Mesenchymal stem cell (in vitro differentiated cells and primary cell): ENCODE results near the gene TRAF4.

Experiments
- DNase-seq: peaks from one replicate; pipeline ENCODE4 v3.0.0-alpha.2; 2013
- H2AFZ ChIP-seq: one replicate; pipeline ENCODE4 v1.6.1; 2013; ENCODE audit warnings: low read depth, mild to moderate bottlenecking, control low read depth, inconsistent platforms, low read length, moderate library complexity
- H2AK5ac ChIP-seq: 2 replicates; pipeline ENCODE4 v1.6.1; 2013; ENCODE audit warnings: low read length, moderate library complexity, mild to moderate bottlenecking, inconsistent platforms; ENCODE audit not compliant: severe bottlenecking
- H2BK120ac ChIP-seq: one replicate; pipeline ENCODE4 v1.6.1; 2013; ENCODE audit warnings: low read depth, mild to moderate bottlenecking, inconsistent platforms, low read length, moderate library complexity
- H2BK12ac ChIP-seq, 2 experiments: one replicate each; pipeline ENCODE4 v1.6.1; 2013; ENCODE audit warnings: inconsistent platforms in 2 of 2, low read length in 2 of 2, mild to moderate bottlenecking in 2 of 2, moderate library complexity in 2 of 2, control low read depth in 1 of 2
- H2BK15ac ChIP-seq: one replicate; pipeline ENCODE4 v1.6.1; 2013; ENCODE audit warnings: mild to moderate bottlenecking, low read depth, inconsistent platforms; ENCODE audit not compliant: poor library complexity, severe bottlenecking
- H2BK5ac ChIP-seq: 2 replicates; pipeline ENCODE4 v1.6.1; 2013; ENCODE audit warnings: low read depth, mild to moderate bottlenecking, low read length, control low read depth, inconsistent platforms; ENCODE audit not compliant: poor library complexity, severe bottlenecking
- H3K14ac ChIP-seq, 2 experiments: one replicate each; pipeline ENCODE4 v1.6.1; 2013; ENCODE audit warnings: inconsistent platforms in 2 of 2, low read length in 2 of 2, control low read depth in 1 of 2, mild to moderate bottlenecking in 1 of 2, moderate library complexity in 1 of 2
- H3K18ac ChIP-seq, 2 experiments: one replicate each; pipeline ENCODE4 v1.6.1; 2013; ENCODE audit warnings: inconsistent platforms in 2 of 2, low read length in 2 of 2, control low read depth in 1 of 2, low read depth in 1 of 2, mild to moderate bottlenecking in 1 of 2
- H3K23ac ChIP-seq, 2 experiments: one replicate each; pipeline ENCODE4 v1.6.1; 2013; ENCODE audit warnings: inconsistent platforms in 2 of 2, low read length in 2 of 2, mild to moderate bottlenecking in 2 of 2, moderate library complexity in 2 of 2, control low read depth in 1 of 2
- H3K27ac ChIP-seq: 2 replicates; pipeline ENCODE4 v1.5.1; 2013; ENCODE audit warnings: mild to moderate bottlenecking, moderate library complexity, low read length, control low read depth, inconsistent platforms; ENCODE audit not compliant: poor library complexity, severe bottlenecking
- H3K27me3 ChIP-seq, 2 experiments: 2 replicates each; pipeline versions ENCODE4 v1.6.1 to v1.7.0; 2013; ENCODE audit warnings: low read length in 2 of 2, mild to moderate bottlenecking in 2 of 2, moderate library complexity in 2 of 2, control low read depth in 1 of 2, inconsistent platforms in 1 of 2; ENCODE audit not compliant: control insufficient read depth in 1 of 2, insufficient read depth in 1 of 2
- H3K36me3 ChIP-seq, 2 experiments: 2 replicates each; pipeline versions ENCODE4 v1.6.1 to v1.7.0; 2013; ENCODE audit warnings: low read length in 2 of 2, control low read depth in 1 of 2, inconsistent platforms in 1 of 2, low read depth in 1 of 2, mild to moderate bottlenecking in 1 of 2; ENCODE audit not compliant: insufficient read depth in 2 of 2, control insufficient read depth in 1 of 2
- H3K4ac ChIP-seq, 2 experiments: one replicate each; pipeline ENCODE4 v1.6.1; 2013; ENCODE audit warnings: inconsistent platforms in 2 of 2, low read length in 2 of 2, mild to moderate bottlenecking in 2 of 2, moderate library complexity in 2 of 2, control low read depth in 1 of 2, low read depth in 1 of 2
- H3K4me1 ChIP-seq: 2 replicates; pipeline ENCODE4 v1.6.1; 2013; ENCODE audit warnings: low read depth, low read length, control low read depth; ENCODE audit not compliant: control insufficient read depth, insufficient read depth
- H3K4me2 ChIP-seq: 2 replicates; pipeline ENCODE4 v1.6.1; 2013; ENCODE audit warnings: low read length, mild to moderate bottlenecking, inconsistent platforms; ENCODE audit not compliant: poor library complexity, severe bottlenecking
- H3K4me3 ChIP-seq, 2 experiments: 2 replicates each; pipeline versions ENCODE4 v1.5.1 to v1.7.0; 2013; ENCODE audit warnings: low read length in 2 of 2, mild to moderate bottlenecking in 2 of 2, control low read depth in 1 of 2, low read depth in 1 of 2; ENCODE audit not compliant: insufficient read depth in 1 of 2
- H3K79me1 ChIP-seq: replicated peaks from 2 replicates; pipeline ENCODE4 v1.6.1; 2013; ENCODE audit warnings: mild to moderate bottlenecking, control low read depth, low read length, inconsistent platforms; ENCODE audit not compliant: poor library complexity, severe bottlenecking
- H3K9ac ChIP-seq: 2 replicates; pipeline ENCODE4 v1.7.0; 2013; ENCODE audit warnings: mild to moderate bottlenecking, low read length, moderate library complexity
- H3K9me3 ChIP-seq: 2 replicates; pipeline ENCODE4 v1.7.0; 2013; ENCODE audit warnings: mild to moderate bottlenecking, low read length; ENCODE audit not compliant: control insufficient read depth
- H4K8ac ChIP-seq: one replicate; pipeline ENCODE4 v1.6.1; 2013; ENCODE audit warnings: inconsistent platforms, mild to moderate bottlenecking, low read length, moderate library complexity
- H4K91ac ChIP-seq: one replicate; pipeline ENCODE4 v1.6.1; 2013; ENCODE audit warnings: mild to moderate bottlenecking, low read length, inconsistent platforms
- WGBS: methylation state at CpG from one replicate; pipeline ENCODE4 v1.1.7; 2013; ENCODE audit warnings: mixed read lengths; 5-methylcytosine and 5-hydroxymethylcytosine counted together

The TRAF4 gene

GRCh38 chr17:28759256-28759865, 15.6 kb downstream of the TRAF4 start:
- no peak overlapping the region for H3K18ac ChIP-seq
- H3K9ac ChIP-seq, result no peak overlapping the region
- H2AK5ac ChIP-seq, result no peak overlapping the region
- H2BK15ac ChIP-seq, result no peak overlapping the region
- no peaks in the 10 kb centered on the region for H3K9me3 ChIP-seq
- no peak overlapping the region for H3K27ac ChIP-seq
- H4K91ac ChIP-seq, result peak overlapping the region; percentile 22
- DNase-seq, result no peak
- H3K23ac ChIP-seq, result no peak overlapping the region
- peaks cover 26 to 61% of the 10 kb centered on the region in 2 experiments for H3K36me3 ChIP-seq
- peaks cover 20% of the 10 kb centered on the region for H3K4me1 ChIP-seq
- no peak overlapping the region for H2BK5ac ChIP-seq
- no peak overlapping the region for H3K4me2 ChIP-seq
- H3K4ac ChIP-seq, result no peak overlapping the region
- H2AFZ ChIP-seq, result no peak overlapping the region
- WGBS, result 96% methylated on average over 18 of the region's 18 CpGs
- peaks cover 30% of the 10 kb centered on the region for H3K79me1 ChIP-seq
- no peaks in the 10 kb centered on the region for H3K27me3 ChIP-seq
- no peak overlapping the region for H4K8ac ChIP-seq
- H2BK12ac ChIP-seq, result no peak overlapping the region
- H3K4me3 ChIP-seq, result no peak overlapping the region
- no peak overlapping the region for H3K14ac ChIP-seq
- H2BK120ac ChIP-seq, result no peak overlapping the region

GRCh38 chr17:28760601-28761562, 17.1 kb downstream of the TRAF4 start:
- Histone ChIP-seq H3K14ac (no peak overlapping the region), H3K27ac (peak overlapping the region; percentile 27), H2AFZ (no peak overlapping the region), H3K4ac (peak overlapping the region in 1 of 2 experiments; percentile 13), H2AK5ac (peak overlapping the region; percentile 5), H3K36me3 (peaks cover 26 to 69% of the 10 kb centered on the region in 2 experiments), H4K91ac (no peak overlapping the region), H2BK5ac (no peak overlapping the region), H3K4me2 (no peak overlapping the region), H2BK12ac (no peak overlapping the region), H3K18ac (peak overlapping the region in 1 of 2 experiments; percentile 28), H3K27me3 (no peaks in the 10 kb centered on the region), H3K4me3 (no peak overlapping the region), H3K9ac (peak overlapping the region; percentile 11), H2BK120ac (no peak overlapping the region), H3K4me1 (peaks cover 13% of the 10 kb centered on the region), H4K8ac (no peak overlapping the region), H3K9me3 (no peaks in the 10 kb centered on the region), H3K79me1 (peaks cover 32% of the 10 kb centered on the region), H2BK15ac (no peak overlapping the region), H3K23ac (no peak overlapping the region)
- peak; percentile 48 for DNase-seq
- WGBS, result 30% methylated on average over 9 of the region's 9 CpGs

GRCh38 chr17:28763137-28763799, 19.5 kb downstream of the TRAF4 start:
- Histone ChIP-seq H3K9me3 (no peaks in the 10 kb centered on the region), H3K4me1 (peaks cover 12% of the 10 kb centered on the region), H4K8ac (no peak overlapping the region), H3K36me3 (peaks cover 25 to 56% of the 10 kb centered on the region in 2 experiments), H3K79me1 (peaks cover 28% of the 10 kb centered on the region), H3K4ac (no peak overlapping the region), H3K18ac (no peak overlapping the region), H2AFZ (no peak overlapping the region), H3K9ac (no peak overlapping the region), H2BK15ac (no peak overlapping the region), H4K91ac (no peak overlapping the region), H3K23ac (no peak overlapping the region), H2AK5ac (no peak overlapping the region), H3K4me3 (no peak overlapping the region), H3K27ac (no peak overlapping the region), H2BK5ac (no peak overlapping the region), H3K14ac (no peak overlapping the region), H2BK12ac (no peak overlapping the region), H2BK120ac (no peak overlapping the region), H3K4me2 (no peak overlapping the region), H3K27me3 (no peaks in the 10 kb centered on the region)
- WGBS, result no CpG with 5 or more reads among the region's 1 CpG
- DNase-seq, result no peak

GRCh38 chr17:28763804-28764266, 20.0 kb downstream of the TRAF4 start:
- peaks cover 9% of the 10 kb centered on the region for H3K4me1 ChIP-seq
- no peak overlapping the region for H2BK120ac ChIP-seq
- H3K9me3 ChIP-seq, result no peaks in the 10 kb centered on the region
- peaks cover 19 to 50% of the 10 kb centered on the region in 2 experiments for H3K36me3 ChIP-seq
- no peaks in the 10 kb centered on the region for H3K27me3 ChIP-seq
- peak; percentile 78 for DNase-seq
- H2BK12ac ChIP-seq, result no peak overlapping the region
- H2BK5ac ChIP-seq, result no peak overlapping the region
- H3K4me2 ChIP-seq, result no peak overlapping the region
- H3K27ac ChIP-seq, result no peak overlapping the region
- no peak overlapping the region for H2BK15ac ChIP-seq
- peaks cover 24% of the 10 kb centered on the region for H3K79me1 ChIP-seq
- H3K23ac ChIP-seq, result no peak overlapping the region
- no peak overlapping the region for H2AK5ac ChIP-seq
- no peak overlapping the region for H3K9ac ChIP-seq
- H3K18ac ChIP-seq, result no peak overlapping the region
- H2AFZ ChIP-seq, result no peak overlapping the region
- 86% methylated on average over 5 of the region's 5 CpGs for WGBS
- H3K4ac ChIP-seq, result no peak overlapping the region
- no peak overlapping the region for H3K14ac ChIP-seq
- no peak overlapping the region for H4K8ac ChIP-seq
- H4K91ac ChIP-seq, result no peak overlapping the region
- no peak overlapping the region for H3K4me3 ChIP-seq
